Central memory CD8-positive, alpha-beta T cell (primary cell): ENCODE measurements around the gene RBMXL3.
"Not testable (repeated sequence)": the region's sequence is repeated elsewhere in the genome, so short reads cannot be mapped to it uniquely, and the experiment has no call there.

ENCODE experiments used
- ATAC-seq: fragments of 150-1000 bp; cut with Tn5 transposase; replicated peaks from 2 replicates; pipeline ENCODE4 v1.10.0; 2022; ENCODE audit warnings: mild to moderate bottlenecking, moderate FRiP score, moderate number of reproducible peaks; ENCODE audit not compliant: poor library complexity, severe bottlenecking; ENCODE audit errors: extremely low read depth
- DNase-seq, 2 donors: peaks; one replicate each; pipeline ENCODE4 v3.0.0; 2021; ENCODE audit warnings: low spot score in 2 of 2
- H3K27ac Mint-ChIP-seq: one replicate; pipeline ENCODE4 v1.8.0; 2022; ENCODE audit warnings: low read depth, mild to moderate bottlenecking, moderate library complexity, mixed read lengths
- H3K27me3 Mint-ChIP-seq: one replicate; pipeline ENCODE4 v1.8.0; 2022; ENCODE audit warnings: mixed read lengths
- H3K36me3 Mint-ChIP-seq: one replicate; pipeline ENCODE4 v1.8.0; 2022; ENCODE audit warnings: mild to moderate bottlenecking, moderate library complexity, mixed read lengths; ENCODE audit not compliant: insufficient read depth
- H3K4me1 Mint-ChIP-seq: one replicate; pipeline ENCODE4 v1.8.0; 2022; ENCODE audit warnings: mixed read lengths
- H3K4me3 Mint-ChIP-seq: one replicate; pipeline ENCODE4 v1.8.0; 2022; ENCODE audit warnings: mild to moderate bottlenecking, moderate library complexity, mixed read lengths
- H3K9me3 Mint-ChIP-seq: one replicate; pipeline ENCODE4 v1.8.0; 2022; ENCODE audit warnings: mixed read lengths

Gene RBMXL3

DNA sequence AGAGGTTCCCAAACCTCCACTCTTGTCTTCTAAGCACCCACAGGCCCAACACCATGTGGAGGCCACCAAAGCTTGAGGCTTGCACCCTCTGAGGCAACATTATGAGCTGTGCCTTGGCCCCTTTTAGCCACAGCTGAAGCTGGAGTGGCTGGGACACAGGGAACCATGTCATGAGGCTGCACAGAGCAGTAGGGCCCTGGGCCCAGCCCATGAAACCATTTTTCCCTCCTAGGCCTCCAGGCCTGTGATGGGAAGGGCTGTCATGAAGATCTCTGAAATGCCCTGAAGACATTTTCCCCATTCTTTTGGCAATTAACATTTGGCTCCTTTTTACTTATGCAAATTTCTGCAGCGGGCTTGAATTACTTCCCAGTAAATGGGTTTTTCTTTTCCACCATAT lies 14.8 kb downstream of the RBMXL3 start:
- Mint-ChIP-seq H3K36me3 (peaks cover 2% of the 10 kb centered on the region), H3K4me1 (no peaks in the 10 kb centered on the region), H3K27ac (no peak overlapping the region), H3K27me3 (no peaks in the 10 kb centered on the region), H3K9me3 (peaks cover 17% of the 10 kb centered on the region), H3K4me3 (no peak overlapping the region)
- no peak for ATAC-seq
- DNase-seq, result no peak

- not testable (repeated sequence) for DNase-seq, ATAC-seq, H3K4me1 Mint-ChIP-seq, H3K9me3 Mint-ChIP-seq, H3K36me3 Mint-ChIP-seq, H3K4me3 Mint-ChIP-seq, H3K27me3 Mint-ChIP-seq, H3K27ac Mint-ChIP-seq
Measured at GRCh38 chrX:115209547-115209946, 20.3 kb downstream of the RBMXL3 start.

- Mint-ChIP-seq H3K9me3 (no peaks in the 10 kb centered on the region), H3K4me1 (no peaks in the 10 kb centered on the region), H3K36me3 (no peaks in the 10 kb centered on the region), H3K27me3 (no peaks in the 10 kb centered on the region), H3K4me3 (no peak overlapping the region), H3K27ac (no peak overlapping the region)
- DNase-seq (no peak), ATAC-seq (no peak)
Measured at GRCh38 chrX:115214151-115214550, 24.9 kb downstream of the RBMXL3 start.

GRCh38 chrX:115214605-115215004 lies 25.4 kb downstream of the RBMXL3 start:
- H3K27me3 Mint-ChIP-seq, result no peaks in the 10 kb centered on the region
- H3K4me3 Mint-ChIP-seq, result no peak overlapping the region
- no peaks in the 10 kb centered on the region for H3K4me1 Mint-ChIP-seq
- H3K9me3 Mint-ChIP-seq, result no peaks in the 10 kb centered on the region
- no peak for ATAC-seq
- no peak overlapping the region for H3K27ac Mint-ChIP-seq
- DNase-seq, result no peak
- no peaks in the 10 kb centered on the region for H3K36me3 Mint-ChIP-seq

DNA sequence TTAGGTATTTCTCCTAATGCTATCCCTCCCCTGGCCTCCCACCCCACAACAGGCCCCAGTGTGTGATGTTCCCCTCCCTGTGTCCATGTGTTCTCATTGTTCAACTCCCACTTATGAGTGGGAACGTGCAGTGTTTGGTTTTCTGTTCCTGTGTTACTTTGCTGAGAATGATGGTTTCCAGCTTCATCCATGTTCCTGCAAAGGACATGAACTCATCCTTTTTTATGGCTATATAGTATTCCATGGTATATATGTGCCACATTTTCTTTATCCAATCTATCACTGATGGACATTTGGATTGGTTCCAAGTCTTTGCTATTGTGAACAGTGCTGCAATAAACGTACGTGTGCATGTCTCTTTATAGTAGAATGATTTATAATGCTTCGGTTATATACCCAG lies 28.1 kb downstream of the RBMXL3 start:
- not testable (repeated sequence) for H3K4me1 Mint-ChIP-seq, ATAC-seq, H3K27ac Mint-ChIP-seq, DNase-seq, H3K9me3 Mint-ChIP-seq, H3K4me3 Mint-ChIP-seq, H3K36me3 Mint-ChIP-seq, H3K27me3 Mint-ChIP-seq

- DNase-seq (no peak), ATAC-seq (no peak)
- Mint-ChIP-seq H3K36me3 (no peaks in the 10 kb centered on the region), H3K4me3 (no peak overlapping the region), H3K4me1 (no peaks in the 10 kb centered on the region), H3K9me3 (peaks cover 4% of the 10 kb centered on the region), H3K27me3 (no peaks in the 10 kb centered on the region), H3K27ac (no peak overlapping the region)
Measured at GRCh38 chrX:115226929-115227328, 37.7 kb downstream of the RBMXL3 start.

- Mint-ChIP-seq H3K27me3 (no peaks in the 10 kb centered on the region), H3K4me3 (no peak overlapping the region)
- DNase-seq, result no peak
Measured at GRCh38 chrX:115229337-115230003, 40.3 kb downstream of the RBMXL3 start.

GRCh38 chrX:115232933-115233496 lies 43.8 kb downstream of the RBMXL3 start:
- DNase-seq, result no peak
- no peaks in the 10 kb centered on the region for H3K36me3 Mint-ChIP-seq
- H3K27me3 Mint-ChIP-seq, result no peaks in the 10 kb centered on the region
- no peak overlapping the region for H3K4me3 Mint-ChIP-seq
- H3K9me3 Mint-ChIP-seq, result no peaks in the 10 kb centered on the region
- ATAC-seq, result no peak
- H3K27ac Mint-ChIP-seq, result no peak overlapping the region
- no peaks in the 10 kb centered on the region for H3K4me1 Mint-ChIP-seq

More at GRCh38 chrX:115229337-115230003, 40.3 kb downstream of the RBMXL3 start:
- Mint-ChIP-seq H3K36me3 (no peaks in the 10 kb centered on the region), H3K9me3 (no peaks in the 10 kb centered on the region), H3K4me1 (no peaks in the 10 kb centered on the region), H3K27ac (no peak overlapping the region)
- ATAC-seq, result no peak

DNA sequence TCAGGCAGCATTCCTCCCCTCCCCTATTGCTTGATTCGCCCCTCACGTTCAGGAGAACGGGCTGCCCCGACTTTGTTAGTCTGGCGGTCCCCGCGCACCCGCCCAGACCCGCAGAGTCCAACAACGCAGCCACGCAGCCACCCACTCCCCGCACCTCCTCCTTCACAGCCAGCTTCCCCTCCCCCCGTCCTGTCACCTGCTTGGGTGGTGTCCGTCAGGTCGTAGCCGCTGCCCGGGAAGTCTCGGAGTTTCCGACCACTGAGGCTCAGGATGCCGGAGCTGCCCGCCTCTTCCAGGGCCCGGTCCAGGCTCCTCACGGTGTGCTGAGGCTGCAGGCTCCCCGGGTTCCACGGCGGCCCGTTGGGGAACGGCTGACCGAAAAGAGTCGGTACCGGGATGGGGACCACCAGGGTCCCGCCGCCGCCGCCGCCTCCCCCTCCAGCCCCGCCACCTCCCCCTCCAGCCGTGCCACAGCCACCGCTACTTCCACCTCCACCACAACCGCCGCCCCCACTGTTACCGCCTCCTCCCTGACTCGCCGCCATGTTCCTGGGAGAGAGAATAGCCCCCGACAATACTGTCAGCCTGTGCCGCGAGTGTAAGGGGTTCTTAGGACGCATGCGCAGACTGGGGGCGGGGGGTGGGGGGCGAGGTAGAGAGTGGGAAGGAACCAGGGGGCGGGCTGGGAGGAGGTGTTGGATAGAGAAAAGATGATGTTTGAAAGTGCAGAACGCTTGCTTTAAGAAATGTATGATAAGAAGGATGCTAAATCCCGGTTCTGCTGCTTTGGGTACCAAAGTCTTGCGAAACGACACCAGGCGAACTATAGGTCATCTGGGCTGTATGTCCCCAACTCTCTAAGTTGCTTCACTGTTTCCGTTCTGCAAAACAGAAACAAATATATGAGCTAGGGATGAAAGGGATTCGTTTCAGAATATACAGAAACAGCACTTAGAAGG lies 44.6 kb downstream of the RBMXL3 start, which contains the start of gene LRCH2:
Gene LRCH2 (minus strand): TSS at position 600 of the 959 bp plus-strand sequence. CDS start 55 bp downstream, at position 545.
- no peaks in the 10 kb centered on the region for H3K27me3 Mint-ChIP-seq
- ATAC-seq (no peak), DNase-seq (no peak)
- no peak within 1 kb of the TSS for H3K27ac Mint-ChIP-seq
- H3K36me3 Mint-ChIP-seq, result no peaks in the 10 kb centered on the region
- H3K4me1 Mint-ChIP-seq, result no peaks in the 10 kb centered on the region
- H3K9me3 Mint-ChIP-seq, result no peaks in the 10 kb centered on the region
- H3K4me3 Mint-ChIP-seq, result no peak within 1 kb of the TSS

- DNase-seq, result no peak
- H3K4me3 Mint-ChIP-seq, result no peak overlapping the region
- H3K27ac Mint-ChIP-seq, result no peak overlapping the region
- no peaks in the 10 kb centered on the region for H3K27me3 Mint-ChIP-seq
- H3K36me3 Mint-ChIP-seq, result no peaks in the 10 kb centered on the region
- no peak for ATAC-seq
- H3K4me1 Mint-ChIP-seq, result no peaks in the 10 kb centered on the region
- H3K9me3 Mint-ChIP-seq, result no peaks in the 10 kb centered on the region
Measured at GRCh38 chrX:115234461-115234860, 45.3 kb downstream of the RBMXL3 start.

DNA sequence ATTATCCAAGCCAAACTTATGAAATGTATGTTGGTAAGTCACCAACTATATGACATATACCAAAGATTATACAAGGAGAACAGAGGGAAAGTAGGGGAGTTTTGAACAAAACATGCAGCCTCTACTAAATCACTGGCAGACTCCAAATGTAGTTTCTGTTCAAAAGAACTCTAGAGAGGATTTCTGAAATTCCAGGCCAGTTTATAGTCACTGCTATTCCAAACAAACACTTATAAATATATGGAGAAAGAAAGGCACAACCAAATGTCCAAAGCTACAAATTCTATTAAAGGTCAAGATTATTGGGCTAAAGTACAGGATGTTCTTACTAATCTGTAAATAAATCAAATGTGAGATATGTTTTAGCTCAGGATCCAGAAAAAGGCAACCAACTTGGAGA lies 47.4 kb downstream of the RBMXL3 start:
- no peaks in the 10 kb centered on the region for H3K36me3 Mint-ChIP-seq
- H3K27me3 Mint-ChIP-seq, result no peaks in the 10 kb centered on the region
- H3K27ac Mint-ChIP-seq, result no peak overlapping the region
- H3K4me1 Mint-ChIP-seq, result no peaks in the 10 kb centered on the region
- H3K9me3 Mint-ChIP-seq, result no peaks in the 10 kb centered on the region
- no peak overlapping the region for H3K4me3 Mint-ChIP-seq
- no peak for DNase-seq
- ATAC-seq, result no peak

DNA sequence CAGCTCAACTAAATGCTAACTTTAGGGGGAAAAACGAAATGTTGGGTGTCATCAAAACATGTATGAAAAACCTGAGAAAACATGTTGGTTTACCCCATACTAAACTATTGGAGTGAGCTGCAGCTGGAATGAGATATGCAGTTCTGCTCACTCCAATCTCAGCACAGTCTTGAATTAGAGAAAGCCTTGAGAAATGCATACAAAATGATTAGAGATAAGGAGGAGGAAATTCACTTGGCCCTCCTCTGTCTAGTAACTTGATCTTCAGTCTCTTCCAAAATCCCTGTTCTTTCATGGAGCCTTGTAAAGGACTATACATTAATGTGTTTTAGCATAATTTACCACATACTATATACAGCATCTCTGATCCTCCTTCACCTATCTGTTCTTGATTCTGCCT lies 47.8 kb downstream of the RBMXL3 start:
- Mint-ChIP-seq H3K9me3 (no peaks in the 10 kb centered on the region), H3K27me3 (no peaks in the 10 kb centered on the region), H3K27ac (no peak overlapping the region)

More for the DNA sequence above, 47.8 kb downstream of the RBMXL3 start:
- DNase-seq, result no peak
- no peaks in the 10 kb centered on the region for H3K4me1 Mint-ChIP-seq
- H3K36me3 Mint-ChIP-seq, result no peaks in the 10 kb centered on the region
- no peak overlapping the region for H3K4me3 Mint-ChIP-seq
- ATAC-seq, result no peak
